Measurements from ENCODE around the gene DMPK. TPM values are rescaled to one million over a fixed set of nuclear protein-coding genes. Genes with fewer than 3 reads are reported as not detected.

Gene DMPK
- total and polyA plus RNA-seq, 9 of the 15 experiments (the other 6 are each of a cell fraction or from before 2014, with no cell fraction given), result 0.24 to 31.3 (median 7.3) TPM

DNA sequence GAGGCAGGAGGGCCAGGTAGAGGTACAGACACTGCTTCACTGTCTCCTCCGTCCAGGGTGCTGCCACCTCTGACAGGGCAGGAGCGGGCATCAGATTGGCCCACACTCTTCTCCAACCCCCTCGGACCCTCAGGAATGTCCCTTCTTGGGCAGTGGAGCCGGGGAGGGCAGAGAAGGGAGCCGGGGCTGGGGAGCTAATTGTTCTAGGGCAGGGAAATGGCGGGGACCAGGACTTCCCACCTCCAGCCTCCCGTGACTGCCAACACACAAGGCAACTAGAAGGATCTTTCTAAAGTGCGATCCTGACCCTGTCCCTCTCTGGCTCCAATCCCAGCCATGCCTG is 42.9 kb upstream of the DMPK start:
- Histone ChIP-seq H3K9ac (ENCODE audit: insufficient read depth in 1 of 2, low read depth in 2 of 2, low read length in 2 of 2) (peak overlapping the region in 1 of 2 experiments; percentile 26; a peak in 1 of 4 replicates), H4K20me1 (replicated peaks; ENCODE audit: control insufficient read depth, insufficient read depth, low read length) (0 out of 2 replicates have a peak, but pooled peaks cover 3% of the 10 kb centered on the region), H3K9me1 (ENCODE audit: control insufficient read depth, insufficient read depth, low read length) (peaks cover 6% of the 10 kb centered on the region), H2AFZ (ENCODE audit: low read depth, low read length) (no peak overlapping the region), H3K9me3 (replicated peaks; ENCODE audit: control insufficient read depth, insufficient read depth, low read depth, low read length) (no peaks in the 10 kb centered on the region), H3K36me3 (ENCODE audit: control insufficient read depth, insufficient read depth, low read length) (peaks cover 96% of the 10 kb centered on the region; the same call in 2 of the 3 replicates), H3K27me3 (ENCODE audit: control insufficient read depth in 2 of 2, insufficient read depth in 2 of 2, low read length in 2 of 2) (no peaks in the 10 kb centered on the region), H3K4me2 (ENCODE audit: insufficient read depth, low read length) (no peak overlapping the region), H3K4me3 (no peak overlapping the region), H3K27ac (ENCODE audit: extremely low read depth, low read depth, low read length) (no peak overlapping the region), H3K4me1 (replicated peaks in 1 of 2; ENCODE audit: control insufficient read depth in 2 of 2, insufficient read depth in 2 of 2, low read length in 2 of 2) (peaks cover 0 to 8% of the 10 kb centered on the region in 2 experiments; a peak in 1 of 5 replicates), H3K79me2 (ENCODE audit: control insufficient read depth, insufficient read depth, low read length) (no peaks in the 10 kb centered on the region)
- BruUV-seq (replicated peaks), result no TSS peak
- no peak for FAIRE-seq
- 98% methylated on average over 8 of the region's 8 CpGs for WGBS (ENCODE audit: insufficient coverage, low coverage, missing lambda C conversion rate)
- in situ Hi-C loops (cut with MboI) (no loop called here), intact Hi-C loops (cut with micrococcal nuclease) (no loop called here)
- ChIA-PET CTCF (ENCODE audit: low intra/inter-chr PET ratio) (no interaction called here), POLR2A (interaction anchor here (0.7 to 1.7 kb wide), 3 partner anchors 11 to 156 kb away, joined by 3 to 5 read pairs (median 3); no protein-coding TSS in a partner anchor)
- ATAC-seq, result no peak
- no peak for DNase-seq (ENCODE audit: extremely low read depth in 1 of 4, low spot score in 3 of 4)
- TF ChIP-seq, protein P1, sequence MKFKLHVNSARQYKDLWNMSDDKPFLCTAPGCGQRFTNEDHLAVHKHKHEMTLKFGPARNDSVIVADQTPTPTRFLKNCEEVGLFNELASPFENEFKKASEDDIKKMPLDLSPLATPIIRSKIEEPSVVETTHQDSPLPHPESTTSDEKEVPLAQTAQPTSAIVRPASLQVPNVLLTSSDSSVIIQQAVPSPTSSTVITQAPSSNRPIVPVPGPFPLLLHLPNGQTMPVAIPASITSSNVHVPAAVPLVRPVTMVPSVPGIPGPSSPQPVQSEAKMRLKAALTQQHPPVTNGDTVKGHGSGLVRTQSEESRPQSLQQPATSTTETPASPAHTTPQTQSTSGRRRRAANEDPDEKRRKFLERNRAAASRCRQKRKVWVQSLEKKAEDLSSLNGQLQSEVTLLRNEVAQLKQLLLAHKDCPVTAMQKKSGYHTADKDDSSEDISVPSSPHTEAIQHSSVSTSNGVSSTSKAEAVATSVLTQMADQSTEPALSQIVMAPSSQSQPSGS (CRISPR knock-in tag; IDR thresholded peaks at IDR 0.05), result no peak
- TF ChIP-seq MYNN (IDR thresholded peaks at IDR 0.05) (no peak), MYNN (CRISPR knock-in tag; IDR thresholded peaks at IDR 0.05) (no peak), BDP1 (IDR thresholded peaks at IDR 0.05; ENCODE audit: insufficient read depth, insufficient read length) (no peak), CHCHD3 (CRISPR knock-in tag; IDR thresholded peaks at IDR 0.05) (no peak), ZNF134 (CRISPR knock-in tag; conservative IDR thresholded peaks at IDR 0.05) (no peak), TAL1 (IDR thresholded peaks at IDR 0.05) (no peak), ZNF347 (CRISPR knock-in tag; IDR thresholded peaks at IDR 0.05; ENCODE audit: low read depth) (no peak), ETS2 (tag; IDR thresholded peaks at IDR 0.05; ENCODE audit: borderline replicate concordance, poor library complexity, severe bottlenecking) (no peak), ETV5 (CRISPR knock-in tag; IDR thresholded peaks at IDR 0.05; ENCODE audit: low read depth) (no peak), ZNF778 (CRISPR knock-in tag; IDR thresholded peaks at IDR 0.05) (no peak), TOE1 (IDR thresholded peaks at IDR 0.05; ENCODE audit: borderline replicate concordance) (no peak), TOE1 (CRISPR knock-in tag; IDR thresholded peaks at IDR 0.05; ENCODE audit: borderline replicate concordance, low read depth) (no peak), HLTF (IDR thresholded peaks at IDR 0.05) (no peak), NR2C1 (IDR thresholded peaks at IDR 0.05) (no peak), NR2C1 (tag; IDR thresholded peaks at IDR 0.05) (no peak), POLR2H (tag; IDR thresholded peaks at IDR 0.05; ENCODE audit: low read depth) (no peak)
- TF ChIP-seq, protein P2, sequence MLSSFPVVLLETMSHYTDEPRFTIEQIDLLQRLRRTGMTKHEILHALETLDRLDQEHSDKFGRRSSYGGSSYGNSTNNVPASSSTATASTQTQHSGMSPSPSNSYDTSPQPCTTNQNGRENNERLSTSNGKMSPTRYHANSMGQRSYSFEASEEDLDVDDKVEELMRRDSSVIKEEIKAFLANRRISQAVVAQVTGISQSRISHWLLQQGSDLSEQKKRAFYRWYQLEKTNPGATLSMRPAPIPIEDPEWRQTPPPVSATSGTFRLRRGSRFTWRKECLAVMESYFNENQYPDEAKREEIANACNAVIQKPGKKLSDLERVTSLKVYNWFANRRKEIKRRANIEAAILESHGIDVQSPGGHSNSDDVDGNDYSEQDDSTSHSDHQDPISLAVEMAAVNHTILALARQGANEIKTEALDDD (IDR thresholded peaks at IDR 0.05), result no peak
- TF ChIP-seq, protein P3, sequence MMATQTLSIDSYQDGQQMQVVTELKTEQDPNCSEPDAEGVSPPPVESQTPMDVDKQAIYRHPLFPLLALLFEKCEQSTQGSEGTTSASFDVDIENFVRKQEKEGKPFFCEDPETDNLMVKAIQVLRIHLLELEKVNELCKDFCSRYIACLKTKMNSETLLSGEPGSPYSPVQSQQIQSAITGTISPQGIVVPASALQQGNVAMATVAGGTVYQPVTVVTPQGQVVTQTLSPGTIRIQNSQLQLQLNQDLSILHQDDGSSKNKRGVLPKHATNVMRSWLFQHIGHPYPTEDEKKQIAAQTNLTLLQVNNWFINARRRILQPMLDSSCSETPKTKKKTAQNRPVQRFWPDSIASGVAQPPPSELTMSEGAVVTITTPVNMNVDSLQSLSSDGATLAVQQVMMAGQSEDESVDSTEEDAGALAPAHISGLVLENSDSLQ (IDR thresholded peaks at IDR 0.05), result no peak

Data from K562 (cell line).